ENCODE measurements around the gene DCST2. TPM values are rescaled to one million over a fixed set of nuclear protein-coding genes. Genes with fewer than 3 reads are reported as not detected.

DCST2 gene
- total RNA-seq, 1 experiment from 2014 or later, result 0.21 TPM

GRCh38 chr1:155077758-155078445 is 44.3 kb upstream of the DCST2 start:
- POLR2A ChIA-PET (ENCODE audit: low non-redundant PET), result no interaction called here

GRCh38 chr1:155077346-155077745 is 43.8 kb upstream of the DCST2 start:
- intact Hi-C loops (cut with micrococcal nuclease; ENCODE audit: unreplicated experiment), result no loop called here
- H3K36me3 ChIP-seq (ENCODE audit: insufficient read depth, low read length, poor library complexity, severe bottlenecking), result no peaks in the 10 kb centered on the region
- no peak overlapping the region for H3K4me3 ChIP-seq (ENCODE audit: low read depth, low read length, poor library complexity, severe bottlenecking)
- ChIA-PET POLR2A (ENCODE audit: low non-redundant PET) (no interaction called here), CTCF (no interaction called here)
- TF ChIP-seq EZH2 (IDR thresholded peaks at IDR 0.05; ENCODE audit: borderline replicate concordance, low read depth, low read length, poor library complexity, severe bottlenecking) (no peak), CTCF (conservative IDR thresholded peaks at IDR 0.05; ENCODE audit: low read depth, low read length) (no peak)
- H3K4me1 ChIP-seq (ENCODE audit: insufficient read depth, low read length, poor library complexity, severe bottlenecking), result peaks cover 37% of the 10 kb centered on the region
- no TSS peak for BruUV-seq (replicated peaks)
- no peak for DNase-seq (ENCODE audit: low spot score)
- no peaks in the 10 kb centered on the region for H3K9me3 ChIP-seq (ENCODE audit: low read depth, low read length, poor library complexity, severe bottlenecking)
- no peak overlapping the region for H3K27ac ChIP-seq (ENCODE audit: low read depth, low read length, poor library complexity, severe bottlenecking)
- peaks cover 21% of the 10 kb centered on the region for H3K27me3 ChIP-seq (replicated peaks; ENCODE audit: insufficient read depth, low read depth, low read length, poor library complexity)

More at GRCh38 chr1:155077758-155078445, 44.3 kb upstream of the DCST2 start:
- H3K4me3 ChIP-seq (ENCODE audit: low read depth, low read length, poor library complexity, severe bottlenecking), result peak overlapping the region; percentile 63
- H3K27me3 ChIP-seq (replicated peaks; ENCODE audit: insufficient read depth, low read depth, low read length, poor library complexity), result peaks cover 23% of the 10 kb centered on the region
- no peaks in the 10 kb centered on the region for H3K9me3 ChIP-seq (ENCODE audit: low read depth, low read length, poor library complexity, severe bottlenecking)
- H3K36me3 ChIP-seq (ENCODE audit: insufficient read depth, low read length, poor library complexity, severe bottlenecking), result no peaks in the 10 kb centered on the region
- CTCF ChIA-PET, result no interaction called here
- intact Hi-C loops (cut with micrococcal nuclease; ENCODE audit: unreplicated experiment), result no loop called here
- H3K27ac ChIP-seq (ENCODE audit: low read depth, low read length, poor library complexity, severe bottlenecking), result peak overlapping the region; percentile 19
- no TSS peak for BruUV-seq (replicated peaks)
- peaks cover 41% of the 10 kb centered on the region for H3K4me1 ChIP-seq (ENCODE audit: insufficient read depth, low read length, poor library complexity, severe bottlenecking)
- TF ChIP-seq CTCF (conservative IDR thresholded peaks at IDR 0.05; ENCODE audit: low read depth, low read length) (no peak), EZH2 (IDR thresholded peaks at IDR 0.05; ENCODE audit: borderline replicate concordance, low read depth, low read length, poor library complexity, severe bottlenecking) (no peak)
- DNase-seq (ENCODE audit: low spot score), result no peak

GRCh38 chr1:155076371-155076770 is 42.8 kb upstream of the DCST2 start:
- Histone ChIP-seq H3K27me3 (replicated peaks; ENCODE audit: insufficient read depth, low read depth, low read length, poor library complexity) (peaks cover 11% of the 10 kb centered on the region), H3K36me3 (ENCODE audit: insufficient read depth, low read length, poor library complexity, severe bottlenecking) (no peaks in the 10 kb centered on the region), H3K27ac (ENCODE audit: low read depth, low read length, poor library complexity, severe bottlenecking) (no peak overlapping the region), H3K4me1 (ENCODE audit: insufficient read depth, low read length, poor library complexity, severe bottlenecking) (peaks cover 27% of the 10 kb centered on the region), H3K9me3 (ENCODE audit: low read depth, low read length, poor library complexity, severe bottlenecking) (no peaks in the 10 kb centered on the region), H3K4me3 (ENCODE audit: low read depth, low read length, poor library complexity, severe bottlenecking) (no peak overlapping the region)
- BruUV-seq (replicated peaks), result no TSS peak
- intact Hi-C loops (cut with micrococcal nuclease; ENCODE audit: unreplicated experiment), result no loop called here
- ChIA-PET CTCF (interaction anchor here (1.5 kb wide), 1 partner anchor 9 kb away, joined by 5 read pairs; no protein-coding TSS in a partner anchor), POLR2A (ENCODE audit: low non-redundant PET) (no interaction called here)
- TF ChIP-seq EZH2 (IDR thresholded peaks at IDR 0.05; ENCODE audit: borderline replicate concordance, low read depth, low read length, poor library complexity, severe bottlenecking) (no peak), CTCF (conservative IDR thresholded peaks at IDR 0.05; ENCODE audit: low read depth, low read length) (no peak)
- DNase-seq (ENCODE audit: low spot score), result no peak
